Activated CD8-positive, alpha-beta memory T cell treated with anti-CD3 and anti-CD28 coated beads, Interleukin-2, amount 50 U/mL, for 1 hour (primary cell): Measurements from ENCODE around the gene CPLX4.
"Not testable (repeated sequence)": the region's sequence is repeated elsewhere in the genome, so short reads cannot be mapped to it uniquely, and the experiment has no call there.

Experiments
- DNase-seq: peaks from one replicate; pipeline ENCODE4 v3.0.0-alpha.2; 2020; ENCODE audit errors: extremely low read depth

CPLX4 gene

DNA sequence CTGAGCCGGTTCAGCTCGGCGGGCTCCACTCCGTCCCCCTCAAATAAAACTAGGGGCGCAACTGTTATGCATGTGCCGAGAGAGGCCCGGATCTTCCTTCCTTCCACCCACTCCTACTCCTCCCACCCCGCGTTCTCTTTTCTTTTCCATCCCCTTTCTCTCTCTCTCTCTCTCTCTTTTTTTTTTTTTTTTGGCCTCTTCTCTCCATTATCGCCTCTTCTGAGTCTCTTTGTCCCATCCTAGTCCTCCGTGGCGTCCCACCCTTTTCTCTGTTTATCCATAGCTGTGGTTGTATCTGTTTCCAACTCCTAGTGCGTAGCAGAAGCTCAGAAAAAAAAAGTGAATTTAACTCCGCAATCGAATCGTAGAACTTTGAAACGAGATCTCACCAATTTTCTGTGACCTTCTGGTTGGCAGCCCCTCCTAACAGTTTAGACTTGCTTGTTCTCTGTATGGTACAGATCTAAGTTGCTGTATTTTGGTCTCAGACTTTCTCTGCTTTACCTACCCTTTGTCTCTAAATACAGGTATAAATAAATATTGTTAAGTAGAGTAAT is 48.8 kb downstream of the CPLX4 start:
- no peak for DNase-seq

DNA sequence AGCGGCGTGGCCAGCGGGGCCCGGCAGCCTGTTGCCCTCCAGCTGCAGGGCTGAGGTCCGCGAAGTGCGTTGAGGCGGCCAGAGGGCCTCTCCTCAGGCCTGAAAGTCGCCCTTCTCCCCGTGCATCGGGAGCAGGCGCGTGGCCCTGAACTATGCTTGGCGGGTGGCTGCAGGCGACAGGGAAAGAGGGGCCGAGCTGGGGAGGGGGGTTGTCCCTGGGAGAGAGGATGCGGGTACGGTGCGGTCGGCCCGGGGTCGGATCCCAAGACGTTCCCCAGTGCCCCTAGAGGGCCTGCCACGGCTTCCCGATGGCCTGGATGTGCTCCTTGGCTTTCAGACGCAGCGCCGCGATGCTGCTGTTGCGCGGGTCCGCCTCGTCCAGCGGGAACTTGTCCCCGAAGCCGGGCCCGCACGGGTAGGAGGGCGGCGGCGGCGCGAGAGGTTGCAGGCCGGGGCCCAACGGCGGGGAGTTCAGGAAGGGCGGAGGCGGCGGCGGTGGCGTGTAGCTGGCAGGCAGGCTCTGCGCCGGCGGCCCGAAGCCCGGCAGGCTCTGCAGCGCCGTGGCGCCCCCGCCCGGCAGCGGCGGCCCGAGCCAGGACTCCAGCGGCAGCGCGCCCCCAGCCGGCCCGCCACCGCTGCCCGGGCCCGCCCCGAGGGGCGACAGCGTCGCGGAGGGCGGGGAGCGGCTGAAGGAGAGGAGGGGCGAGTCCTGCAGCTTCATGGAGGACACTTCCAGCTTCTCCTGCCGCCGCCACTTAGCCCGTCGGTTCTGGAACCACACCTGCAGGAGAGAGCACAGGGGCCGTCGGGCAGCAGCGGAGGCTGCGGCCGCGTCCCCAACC is 49.5 kb downstream of the CPLX4 start:
- no peak for DNase-seq

DNA sequence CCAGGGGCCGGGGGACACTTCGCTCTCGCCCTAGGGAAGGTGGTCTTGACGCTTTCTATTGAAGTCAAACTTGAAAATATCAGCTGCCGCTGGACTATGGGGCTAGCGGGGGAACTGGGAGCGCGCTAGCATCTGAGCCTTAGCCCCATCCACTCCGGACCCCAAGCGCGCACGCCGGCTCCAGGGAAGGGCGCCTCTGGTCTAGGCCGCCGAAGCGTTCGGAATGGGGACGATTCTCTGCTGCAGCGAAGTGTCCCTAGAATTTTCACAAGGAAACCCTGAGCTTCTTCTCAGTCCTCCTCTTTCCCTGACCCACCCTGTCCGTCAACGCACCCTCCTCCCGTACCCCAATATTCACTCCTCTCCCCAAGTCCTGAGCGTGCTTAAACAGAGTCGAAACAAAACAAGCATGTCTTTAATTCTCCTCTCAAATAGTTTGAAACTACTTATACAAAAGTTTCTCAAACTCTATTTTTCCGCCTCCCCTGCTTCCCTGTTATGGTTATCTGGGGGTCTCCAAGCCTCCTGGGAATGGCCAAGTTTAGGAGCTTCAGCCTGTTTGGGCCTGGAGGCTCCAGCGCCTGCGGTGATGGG is 50.2 kb downstream of the CPLX4 start:
- DNase-seq, result no peak

DNA sequence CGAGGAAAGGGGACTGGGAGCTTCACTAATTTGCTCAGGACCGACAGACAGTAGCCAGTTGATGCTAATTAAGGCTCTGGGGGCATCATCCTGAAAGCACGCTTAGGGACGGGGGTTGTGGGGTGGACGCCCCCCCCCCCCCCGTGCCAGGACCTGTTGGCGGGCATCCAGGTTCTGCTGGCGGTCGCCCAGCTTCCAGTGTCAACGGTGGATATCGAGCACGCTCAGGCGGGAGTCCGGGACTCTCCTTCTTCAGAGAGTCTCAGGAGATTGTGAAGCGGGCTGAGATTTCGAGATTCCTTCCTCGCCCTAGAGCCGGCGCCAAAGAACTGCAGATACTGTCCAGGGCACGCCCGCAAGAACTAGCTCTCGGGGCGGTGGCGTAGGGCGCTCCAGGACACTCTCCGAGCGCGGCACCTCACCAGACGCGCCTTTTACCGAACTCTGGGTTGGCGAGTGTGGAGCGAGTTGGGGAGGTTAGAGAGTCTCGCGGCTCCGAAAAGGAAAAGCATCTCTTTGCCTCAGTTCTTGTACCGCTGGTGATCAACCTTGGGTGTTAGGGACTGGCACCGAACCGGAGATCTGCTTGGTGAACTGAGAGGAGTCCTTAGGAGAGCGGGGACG is 50.8 kb downstream of the CPLX4 start:
- DNase-seq, result no peak

DNA sequence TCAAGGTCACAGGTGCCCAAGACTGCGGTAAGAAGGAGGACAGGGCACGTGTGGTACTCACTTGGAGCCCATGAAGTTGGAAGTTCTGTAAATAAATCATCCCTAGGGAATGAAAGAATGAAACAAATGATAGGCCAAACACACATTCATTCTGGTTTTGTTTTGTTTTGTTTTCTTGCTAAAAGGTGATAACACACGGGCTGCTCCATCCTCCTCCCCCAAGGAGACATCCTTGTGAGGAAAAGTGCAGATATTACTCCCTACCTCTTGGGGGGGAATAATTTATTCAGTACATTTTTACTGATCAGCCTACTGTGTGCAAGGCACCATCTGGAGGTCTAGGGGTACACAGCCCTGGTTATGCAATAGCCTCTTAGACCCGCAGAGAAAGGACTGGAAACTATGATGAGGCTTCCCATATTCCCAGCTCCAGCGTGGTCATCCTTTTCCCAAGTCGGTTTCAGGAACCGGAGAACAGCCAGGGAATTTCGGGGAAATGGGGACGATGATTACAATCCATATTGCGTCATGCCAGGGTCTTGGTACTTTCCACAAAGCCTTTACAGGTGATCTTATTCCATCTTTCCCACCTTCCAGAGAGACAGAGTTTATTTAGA is 51.5 kb downstream of the CPLX4 start:
- DNase-seq, result no peak

DNA sequence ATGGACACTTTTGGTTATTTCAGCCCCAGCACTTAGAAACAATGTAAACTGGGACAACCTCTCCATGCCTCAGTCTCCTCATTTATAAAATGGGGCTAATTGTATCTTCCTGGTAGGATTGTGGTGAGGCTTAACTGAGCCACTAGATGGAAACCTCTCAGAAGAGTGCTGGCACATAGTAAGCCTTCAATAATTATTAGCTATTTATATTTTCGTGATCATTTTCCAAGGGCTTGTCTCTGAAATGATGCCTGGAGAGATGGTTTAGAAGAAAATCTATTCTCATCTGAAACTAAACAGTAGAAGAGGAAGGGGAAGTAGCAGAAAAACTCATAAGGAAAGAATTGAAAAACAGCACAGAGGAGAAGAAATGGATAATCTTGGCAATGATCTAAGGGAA is 52.0 kb downstream of the CPLX4 start:
- no peak for DNase-seq

DNA sequence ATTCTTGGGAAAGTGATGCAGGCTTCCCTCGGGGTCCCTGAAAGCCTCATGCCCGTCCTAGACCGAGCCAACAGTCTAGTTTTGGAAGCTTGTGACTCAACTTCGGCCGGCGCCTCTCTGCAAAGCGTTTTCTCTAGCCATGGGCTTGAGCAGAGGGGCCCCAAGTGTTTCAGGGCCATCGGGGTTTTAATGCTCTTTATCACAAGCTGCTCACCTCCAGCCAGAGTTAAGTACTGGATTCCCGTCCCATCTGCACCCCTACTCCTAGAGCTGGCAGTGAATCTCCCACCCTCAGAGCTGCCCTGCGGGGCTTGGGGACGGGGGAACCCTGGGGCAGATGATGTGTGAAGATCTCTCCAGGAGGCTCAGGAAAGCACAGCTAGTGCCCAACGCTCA is 52.5 kb downstream of the CPLX4 start:
- no peak for DNase-seq

DNA sequence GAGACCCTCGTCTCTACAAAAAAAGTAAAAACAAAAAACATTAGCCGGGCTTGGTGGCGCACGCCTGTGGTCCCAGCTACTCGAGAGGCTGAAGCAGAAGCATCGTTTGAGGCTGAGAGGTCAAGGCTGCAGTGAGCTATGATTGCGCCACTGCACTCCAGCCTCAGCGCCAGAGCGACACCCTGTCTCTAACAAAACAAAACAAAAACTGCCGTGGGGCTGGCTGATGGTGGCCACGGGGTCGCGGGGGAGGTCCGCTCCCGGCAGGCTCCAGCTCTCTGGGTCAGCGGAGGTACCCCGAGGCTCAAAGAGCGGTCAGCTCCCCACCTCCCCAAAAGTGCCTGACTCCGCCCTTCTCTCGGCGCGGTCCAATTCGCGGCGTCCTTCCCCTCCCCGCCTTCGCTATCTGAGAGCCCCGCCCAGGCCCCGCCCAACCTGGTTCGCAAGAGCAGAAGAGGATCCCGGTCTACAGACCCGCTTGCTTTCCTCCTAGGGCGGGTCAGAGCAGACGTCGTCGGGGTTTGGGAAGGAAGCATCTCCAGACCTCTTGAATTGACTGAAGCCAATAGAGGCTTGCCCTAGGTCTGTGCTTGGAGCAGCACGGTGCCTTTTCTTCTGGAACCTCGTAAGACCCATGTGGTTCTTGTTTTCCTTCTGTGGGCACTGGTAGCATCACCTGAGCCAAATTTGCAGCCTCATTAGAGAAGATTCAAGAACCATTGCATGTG is 53.0 kb downstream of the CPLX4 start:
- DNase-seq, result no peak

DNA sequence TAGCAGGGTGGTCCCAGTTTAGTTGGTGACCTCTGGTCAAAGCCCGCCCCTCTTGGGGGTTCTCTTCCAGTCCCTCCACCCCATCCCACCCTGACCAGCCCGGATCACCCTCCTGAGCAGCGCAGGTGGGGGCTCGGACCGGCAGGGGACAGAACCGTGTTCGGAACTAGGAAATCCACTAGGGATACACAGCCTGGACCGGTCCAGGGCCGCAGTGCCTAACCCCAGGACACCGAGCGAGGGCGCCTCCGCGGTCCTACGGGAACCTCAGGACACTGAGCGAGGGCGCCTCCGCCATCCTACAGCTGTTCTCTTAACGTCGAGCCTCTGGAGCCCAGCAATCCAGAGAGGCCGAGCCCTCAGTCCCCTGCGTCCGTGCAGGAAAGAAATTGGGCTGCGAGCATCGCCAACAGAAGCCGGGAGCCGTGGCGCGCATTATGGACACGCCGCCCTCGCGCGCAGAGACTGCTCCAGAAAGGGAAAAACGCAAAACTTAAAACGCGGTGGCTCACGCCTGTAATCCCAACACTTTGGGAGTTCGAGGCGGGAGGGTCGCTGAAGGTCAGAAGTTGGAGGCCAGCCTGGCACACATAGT is 53.7 kb downstream of the CPLX4 start:
- DNase-seq, result no peak

DNA sequence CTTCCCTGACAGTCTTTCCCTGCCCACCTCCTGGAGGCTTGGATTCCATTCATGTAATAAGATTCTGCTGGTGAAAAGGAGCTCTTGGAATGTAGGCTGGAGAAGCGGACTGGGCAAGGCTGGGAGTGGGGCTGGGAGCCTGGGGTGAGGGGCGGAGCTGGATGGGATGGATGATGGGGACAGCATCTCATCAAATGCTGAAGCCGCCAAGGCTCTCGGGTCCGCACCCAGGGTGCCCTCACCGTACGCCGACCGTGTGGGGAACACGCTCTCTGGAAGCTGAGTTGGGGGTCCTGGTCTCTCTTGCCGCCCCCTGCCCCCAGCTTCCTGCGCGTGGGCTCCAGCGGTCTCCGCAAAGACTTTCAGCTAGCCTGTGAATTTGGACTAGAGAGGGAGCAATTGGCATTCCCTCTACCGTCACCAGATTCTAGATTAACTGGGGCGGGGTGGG is 54.3 kb downstream of the CPLX4 start:
- DNase-seq, result no peak

DNA sequence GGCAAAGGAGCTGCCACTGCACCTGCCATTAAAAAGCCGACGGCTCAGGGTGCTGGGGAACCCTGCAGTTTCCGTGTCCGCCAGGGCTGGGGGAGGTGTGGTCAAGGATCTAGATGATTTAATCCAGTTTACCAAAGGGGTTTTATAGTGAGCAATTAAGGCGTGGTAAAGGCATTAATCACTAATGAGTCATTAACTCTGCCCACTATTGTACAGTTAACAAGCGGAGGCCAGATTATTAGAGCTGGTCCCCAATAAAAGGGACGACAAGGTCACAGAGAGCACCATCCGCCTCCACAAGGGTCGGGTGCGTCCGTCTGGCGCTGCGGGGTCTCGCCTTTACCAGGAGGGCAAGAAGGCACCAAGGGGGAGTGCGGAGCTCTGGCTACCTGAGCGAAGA is 54.8 kb downstream of the CPLX4 start:
- DNase-seq, result no peak

DNA sequence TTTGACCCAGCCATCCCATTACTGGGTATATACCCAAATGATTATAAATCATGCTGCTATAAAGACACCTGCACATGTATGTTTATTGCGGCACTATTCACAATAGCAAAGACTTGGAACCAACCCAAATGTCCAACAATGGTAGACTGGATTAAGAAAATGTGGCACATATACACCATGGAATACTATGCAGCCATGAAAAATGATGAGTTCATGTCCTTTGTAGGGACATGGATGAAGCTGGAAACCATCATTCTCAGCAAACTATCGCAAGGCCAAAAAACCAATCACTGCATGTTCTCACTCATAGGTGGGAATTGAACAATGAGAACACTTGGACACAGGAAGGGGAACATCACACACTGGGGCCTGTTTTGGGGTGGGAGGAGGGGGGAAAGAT is 56.2 kb downstream of the CPLX4 start:
- not testable (repeated sequence) for DNase-seq

DNA sequence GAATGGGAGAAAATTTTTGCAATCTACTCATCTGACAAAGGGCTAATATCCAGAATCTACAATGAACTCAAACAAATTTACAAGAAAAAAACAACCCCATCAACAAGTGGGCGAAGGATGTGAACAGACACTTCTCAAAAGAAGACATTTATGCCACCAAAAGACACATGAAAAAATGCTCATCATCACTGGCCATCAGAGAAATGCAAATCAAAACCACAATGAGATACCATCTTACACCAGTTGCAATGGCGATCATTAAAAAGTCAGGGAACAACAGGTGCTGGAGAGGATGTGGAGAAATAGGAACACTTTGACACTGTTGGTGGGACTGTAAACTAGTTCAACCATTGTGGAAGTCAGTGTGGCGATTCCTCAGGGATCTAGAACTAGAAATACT is 56.6 kb downstream of the CPLX4 start:
- DNase-seq, result not testable (repeated sequence)

DNA sequence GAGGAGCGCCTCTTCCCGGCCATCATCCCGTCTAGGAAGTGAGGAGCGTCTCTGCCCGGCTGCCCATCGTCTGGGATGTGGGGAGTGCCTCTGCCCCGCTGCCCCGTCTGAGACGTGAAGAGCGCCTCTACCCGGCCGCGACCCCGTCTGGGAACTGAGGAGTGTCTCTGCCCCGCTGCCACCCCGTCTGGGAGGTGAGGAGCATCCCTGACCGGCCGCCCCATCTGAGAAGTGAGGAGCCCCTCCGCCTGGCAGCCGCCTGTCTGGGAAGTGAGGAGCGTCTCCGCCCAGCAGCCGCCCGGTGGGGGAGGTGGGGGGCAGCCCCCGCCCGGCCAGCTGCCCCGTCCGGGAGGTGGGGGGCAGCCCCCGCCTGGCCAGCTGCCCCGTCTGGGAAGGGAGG is 63.0 kb downstream of the CPLX4 start:
- not testable (repeated sequence) for DNase-seq

DNA sequence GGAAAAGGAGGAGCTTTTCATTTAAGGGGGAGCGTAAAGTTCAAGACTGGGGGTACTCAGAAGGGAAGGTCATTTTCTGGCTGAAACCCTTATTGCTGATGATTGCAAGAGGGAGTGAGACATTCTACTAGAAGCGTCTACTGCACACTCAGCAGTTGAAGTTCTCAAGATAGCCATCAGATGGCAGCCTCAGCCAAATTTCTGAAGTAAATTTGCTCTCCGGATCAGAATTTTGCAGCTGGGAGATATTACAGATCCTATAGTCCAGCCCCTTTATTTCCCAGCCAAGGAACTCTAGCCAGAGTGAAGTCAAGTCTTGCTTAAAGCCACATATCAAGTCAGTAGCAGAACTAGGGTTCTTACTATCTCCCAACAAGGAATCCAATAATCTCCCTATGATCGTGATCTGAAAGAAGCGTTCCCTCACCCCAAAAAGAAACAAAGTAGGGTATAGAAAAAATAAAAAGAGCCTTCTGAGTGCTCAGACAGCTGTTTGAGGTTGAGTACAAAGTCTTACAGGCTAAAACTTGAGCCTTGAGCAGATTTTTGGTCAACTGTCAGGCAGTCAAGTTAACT is 69.2 kb downstream of the CPLX4 start:
- DNase-seq, result no peak

DNA sequence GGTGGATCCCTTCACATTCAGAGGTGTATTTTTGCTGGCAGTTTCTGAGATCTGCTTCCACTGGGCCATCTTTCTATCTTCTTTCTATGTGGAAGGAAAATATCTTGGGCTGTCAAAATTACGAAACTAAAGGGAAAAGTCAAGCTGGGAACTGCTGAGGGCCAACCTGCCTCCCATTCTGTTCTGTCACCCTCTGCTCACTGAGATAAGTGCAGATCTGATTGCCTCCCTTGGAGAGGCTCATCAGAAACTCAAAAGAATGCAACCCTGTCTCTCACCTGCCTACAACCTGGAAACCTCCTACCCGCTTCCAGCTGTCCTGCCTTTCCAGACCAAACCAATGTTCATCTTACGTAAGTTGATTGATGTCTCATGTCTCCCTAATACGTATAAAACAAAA is 71.7 kb downstream of the CPLX4 start:
- DNase-seq, result no peak
